Epithelial cell of prostate (primary cell): ENCODE measurements around the gene EIF1B.
"Not testable (repeated sequence)": the region's sequence is repeated elsewhere in the genome, so short reads cannot be mapped to it uniquely, and the experiment has no call there.

ENCODE experiments used
- DNase-seq: peaks from one replicate; pipeline ENCODE4 v3.0.0-alpha.2; 2011; ENCODE audit warnings: low read depth, low spot score
- H3K27ac ChIP-seq: fragments of 450-650 bp; 2 replicates; pipeline ENCODE4 v1.5.1; 2017; ENCODE audit warnings: mild to moderate bottlenecking

The EIF1B gene

DNA sequence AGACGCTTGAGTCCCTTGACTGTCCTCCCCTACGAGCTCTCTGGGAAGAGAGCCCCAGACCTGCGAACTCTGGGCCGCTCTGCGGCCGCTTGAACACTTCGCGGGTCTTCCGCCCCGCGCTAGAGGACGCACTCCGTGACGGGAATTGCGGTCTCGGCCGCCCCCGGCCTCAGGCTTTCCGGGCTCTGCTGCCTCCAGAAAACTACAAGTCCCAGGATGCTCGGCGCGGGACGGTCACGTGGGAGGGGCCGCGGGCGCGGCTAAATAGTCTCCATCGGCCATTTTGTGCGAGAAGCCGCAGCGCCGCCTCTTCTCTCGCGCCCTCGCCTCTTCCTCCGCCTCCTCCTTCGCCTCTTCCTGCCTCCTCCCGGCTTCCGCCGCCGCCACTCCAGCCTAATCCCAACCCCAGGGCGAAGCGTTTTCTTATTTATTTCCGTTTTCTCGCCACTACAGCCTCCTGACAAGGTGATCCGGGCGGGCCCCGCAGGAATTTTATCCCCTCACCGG, at the start of gene EIF1B:
Gene EIF1B (plus strand): TSS at position 290 of the 507 bp plus-strand sequence. CDS start 235 bp downstream, outside the sequence.
- peak within 1 kb of the TSS; percentile 75 for H3K27ac ChIP-seq
- peak; percentile 84 for DNase-seq

- H3K27ac ChIP-seq: no peak overlapping the region
- DNase-seq: no peak
Observed at GRCh38 chr3:40262331-40262730, 47.2 kb upstream of the EIF1B start.

GRCh38 chr3:40264451-40264850, 45.1 kb upstream of the EIF1B start:
- no peak for DNase-seq
- H3K27ac ChIP-seq: no peak overlapping the region

GRCh38 chr3:40265181-40265580, 44.3 kb upstream of the EIF1B start:
- no peak overlapping the region for H3K27ac ChIP-seq
- DNase-seq: no peak

DNA sequence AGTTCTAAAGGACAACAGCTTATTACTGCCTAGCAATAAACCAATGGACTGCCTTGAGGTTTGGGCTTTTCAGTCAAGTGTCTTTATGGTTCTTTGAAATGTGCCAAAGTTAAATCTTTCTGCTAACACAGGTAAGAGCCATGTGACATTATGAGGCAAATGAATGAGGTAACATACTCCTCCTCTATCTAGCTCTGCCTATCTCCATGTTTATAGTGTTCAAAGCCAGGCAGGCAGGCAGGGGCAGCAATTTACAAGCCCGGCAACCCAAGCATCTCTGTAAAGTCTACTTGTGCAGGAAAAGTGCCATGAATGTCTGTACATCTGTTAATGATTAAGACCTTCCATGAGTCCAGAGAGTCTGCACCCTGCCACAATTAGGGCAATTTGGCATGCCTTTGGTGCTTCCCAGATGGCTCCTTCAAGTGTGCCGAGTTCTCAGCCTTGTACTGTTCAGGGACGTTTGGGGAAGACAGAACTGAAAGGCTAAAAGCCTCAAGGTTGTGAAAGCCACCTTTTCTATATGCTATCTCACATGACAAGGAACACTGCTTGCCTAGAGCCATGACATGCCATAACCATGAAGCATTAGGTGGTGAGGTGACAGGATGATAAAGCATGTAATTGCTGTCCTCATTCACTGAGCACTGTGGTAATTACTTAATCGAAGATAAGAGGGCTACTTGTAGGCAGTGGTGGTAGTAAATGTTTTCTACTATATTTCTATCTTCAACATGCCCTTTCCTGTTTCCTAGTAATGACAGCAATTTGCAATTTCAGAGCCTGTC, 41.4 kb upstream of the EIF1B start:
- DNase-seq: no peak
- no peak overlapping the region for H3K27ac ChIP-seq

DNA sequence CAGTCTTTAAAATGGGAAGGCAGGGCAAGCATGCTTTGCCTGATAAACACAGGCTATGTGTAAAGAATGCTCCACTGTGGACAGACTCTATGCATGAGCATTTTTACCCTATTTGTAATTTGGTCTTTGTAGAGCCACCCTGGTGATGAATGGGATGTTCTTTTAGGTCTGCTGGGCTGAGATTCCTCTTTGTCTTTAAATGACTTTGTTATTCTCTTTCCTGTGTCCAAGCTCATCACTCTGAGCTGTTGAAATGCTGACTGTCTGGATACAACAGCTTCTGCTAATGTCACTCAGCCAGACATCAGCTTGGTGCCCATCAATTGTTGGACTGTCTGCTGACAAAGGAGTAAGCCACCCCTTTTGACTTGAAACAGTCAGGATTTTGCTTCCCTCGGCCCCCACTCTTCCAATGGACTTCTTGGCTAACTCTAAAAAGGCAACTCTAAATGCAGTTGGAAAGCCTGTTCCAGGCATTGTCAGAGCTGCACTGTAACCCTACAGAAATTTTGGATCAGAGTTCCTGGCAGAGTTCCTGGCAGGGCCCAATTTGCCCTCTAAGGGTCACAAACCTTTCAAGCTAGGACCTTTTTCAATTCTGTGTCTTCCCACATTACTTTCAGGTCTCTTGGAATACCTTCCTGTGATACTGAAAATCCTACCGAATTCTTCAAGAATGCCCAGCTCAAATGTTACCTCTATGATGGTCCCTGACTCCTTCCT, 40.5 kb upstream of the EIF1B start:
- no peak overlapping the region for H3K27ac ChIP-seq
- no peak for DNase-seq

- no peak overlapping the region for H3K27ac ChIP-seq
- DNase-seq: no peak
Observed at GRCh38 chr3:40278791-40279190, 30.7 kb upstream of the EIF1B start.

GRCh38 chr3:40281995-40282394, 27.5 kb upstream of the EIF1B start:
- no peak overlapping the region for H3K27ac ChIP-seq
- DNase-seq: no peak

DNA sequence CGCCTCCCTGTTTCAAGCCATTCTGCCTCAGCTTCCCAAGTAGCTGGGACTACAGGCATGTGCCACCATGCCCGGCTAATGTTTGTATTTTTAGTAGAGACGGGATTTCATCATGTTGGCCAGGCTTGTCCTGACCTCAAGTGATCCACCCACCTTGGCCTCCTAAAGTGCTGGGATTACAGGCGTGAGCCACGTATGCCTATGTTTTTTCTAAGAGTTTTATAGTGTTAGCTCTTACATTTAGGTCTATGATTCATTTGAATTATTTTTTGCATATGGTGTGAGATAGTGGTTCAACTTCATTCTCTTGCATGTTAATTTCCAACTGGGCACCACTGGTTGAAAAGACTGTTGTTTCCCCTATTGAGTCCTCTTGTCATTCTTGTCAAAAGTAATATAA, 26.4 kb upstream of the EIF1B start:
- H3K27ac ChIP-seq, DNase-seq: not testable (repeated sequence)

DNA sequence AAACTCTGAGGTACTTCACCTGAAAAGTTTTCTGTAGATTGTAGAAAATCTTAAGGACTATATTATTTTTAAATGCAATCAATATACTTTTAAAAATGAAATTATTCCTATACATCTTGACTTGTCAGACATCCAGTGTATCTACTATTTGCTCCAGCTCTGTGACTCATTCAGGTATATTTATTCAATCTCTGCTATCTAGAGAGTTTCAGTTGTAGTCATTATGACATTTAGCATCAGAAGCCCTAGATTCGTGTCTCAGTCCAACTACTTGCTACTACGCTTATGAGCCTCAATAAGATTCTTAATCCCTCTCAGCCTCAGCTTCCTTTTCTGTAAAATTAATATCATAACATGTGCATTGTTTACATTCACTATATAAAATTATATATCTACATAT, 22.3 kb upstream of the EIF1B start:
- no peak overlapping the region for H3K27ac ChIP-seq
- DNase-seq: no peak

GRCh38 chr3:40290396-40290795, 19.1 kb upstream of the EIF1B start:
- H3K27ac ChIP-seq: no peak overlapping the region
- DNase-seq: no peak

DNA sequence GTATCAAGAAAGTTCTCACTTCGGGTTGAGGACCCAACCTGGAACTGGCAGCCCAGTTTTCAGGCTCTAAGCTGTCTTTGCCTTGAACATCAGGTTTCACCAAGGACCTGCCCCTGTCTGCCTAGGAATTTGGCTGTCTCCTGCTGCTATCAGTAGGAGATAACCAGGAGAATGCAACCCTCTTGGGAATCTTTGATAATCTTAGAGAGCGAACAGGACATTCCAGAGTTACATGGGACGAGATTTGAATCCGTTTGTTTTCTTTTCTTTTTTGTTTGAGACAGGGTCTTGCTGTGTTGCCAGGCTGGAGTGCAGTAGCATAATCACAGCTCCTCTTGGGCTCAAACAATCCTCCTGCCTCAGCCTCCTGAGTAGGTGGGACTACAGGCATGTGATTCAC, 18.0 kb upstream of the EIF1B start:
- H3K27ac ChIP-seq: no peak overlapping the region
- no peak for DNase-seq

GRCh38 chr3:40292637-40293349, 16.7 kb upstream of the EIF1B start:
- no peak overlapping the region for H3K27ac ChIP-seq
- DNase-seq: no peak

- DNase-seq: no peak
- no peak overlapping the region for H3K27ac ChIP-seq
Observed at GRCh38 chr3:40294434-40294833, 15.1 kb upstream of the EIF1B start.

DNA sequence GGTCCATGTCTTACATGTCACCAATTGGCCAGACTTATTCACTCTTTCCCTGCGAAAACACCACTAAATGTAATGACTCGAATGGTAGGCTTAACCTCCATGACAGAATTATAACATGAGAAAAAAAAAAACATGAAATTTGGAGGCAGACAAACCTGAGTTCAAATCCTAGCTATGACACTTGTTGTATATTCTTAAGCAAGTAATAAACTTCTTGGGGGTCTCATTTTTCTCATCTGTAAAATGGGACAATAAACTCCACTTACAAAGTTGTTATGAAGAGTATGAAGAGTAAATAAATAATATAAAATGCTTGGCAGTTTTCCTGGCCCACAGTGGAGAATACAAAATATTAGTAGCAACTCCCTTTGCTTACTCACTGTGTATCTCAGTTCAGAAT, 11.4 kb upstream of the EIF1B start:
- no peak overlapping the region for H3K27ac ChIP-seq
- no peak for DNase-seq

DNA sequence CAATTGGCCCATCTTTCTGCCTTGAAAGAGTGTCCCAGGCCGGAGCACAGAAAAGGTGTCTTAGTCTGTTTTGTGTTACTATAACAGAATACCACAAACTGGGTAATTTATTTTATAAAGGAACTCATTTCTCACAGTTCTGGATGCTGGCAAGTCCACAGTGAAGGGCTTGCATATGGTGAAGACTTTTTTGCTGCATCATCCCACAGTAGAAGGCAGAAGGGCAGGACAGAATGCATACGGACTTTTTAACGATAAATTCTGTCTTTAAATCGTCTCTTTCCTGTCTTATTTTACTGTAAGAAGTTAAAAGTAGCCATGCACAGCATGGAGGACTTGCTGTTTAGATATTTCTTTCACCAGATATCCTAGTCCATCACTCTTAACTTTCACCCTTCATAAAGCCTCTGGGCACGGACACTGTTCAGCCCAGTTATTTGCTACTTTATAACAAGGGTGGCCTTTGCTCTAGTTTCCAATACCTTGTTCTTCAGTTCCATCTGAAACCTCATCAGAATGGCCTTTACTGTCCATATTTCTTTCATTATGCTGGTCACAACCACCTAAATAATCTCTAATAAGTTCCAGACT, 10.3 kb upstream of the EIF1B start:
- DNase-seq: no peak
- no peak overlapping the region for H3K27ac ChIP-seq

DNA sequence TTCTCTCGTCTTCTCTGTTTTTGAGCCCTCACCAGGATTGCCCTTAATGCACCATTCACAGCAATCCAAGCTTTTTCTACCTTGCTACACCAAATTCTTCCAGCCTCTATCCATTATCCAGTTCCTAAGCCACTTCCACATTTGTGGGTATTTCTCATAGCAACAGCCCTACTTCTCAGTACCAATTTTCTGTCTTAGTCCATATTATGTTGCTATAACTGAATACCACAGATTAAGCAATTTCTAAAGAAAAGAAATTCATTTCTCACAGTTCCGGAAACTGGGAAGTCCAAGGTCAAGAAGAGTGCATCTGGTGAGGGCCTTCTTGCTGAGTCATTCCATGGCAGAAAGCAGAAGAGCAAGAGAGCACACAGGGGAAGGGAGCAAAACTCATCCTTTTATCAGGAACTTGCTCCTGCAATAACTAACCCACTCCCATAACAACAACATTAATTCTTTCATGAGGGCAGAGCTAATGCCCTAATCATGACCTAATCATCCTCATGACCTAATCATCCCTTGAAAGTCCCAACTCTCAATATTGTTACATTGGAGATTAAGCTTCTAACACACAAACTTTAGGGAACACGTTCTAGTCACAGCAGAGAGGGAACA, 9.7 kb upstream of the EIF1B start:
- no peak for DNase-seq
- H3K27ac ChIP-seq: no peak overlapping the region

DNA sequence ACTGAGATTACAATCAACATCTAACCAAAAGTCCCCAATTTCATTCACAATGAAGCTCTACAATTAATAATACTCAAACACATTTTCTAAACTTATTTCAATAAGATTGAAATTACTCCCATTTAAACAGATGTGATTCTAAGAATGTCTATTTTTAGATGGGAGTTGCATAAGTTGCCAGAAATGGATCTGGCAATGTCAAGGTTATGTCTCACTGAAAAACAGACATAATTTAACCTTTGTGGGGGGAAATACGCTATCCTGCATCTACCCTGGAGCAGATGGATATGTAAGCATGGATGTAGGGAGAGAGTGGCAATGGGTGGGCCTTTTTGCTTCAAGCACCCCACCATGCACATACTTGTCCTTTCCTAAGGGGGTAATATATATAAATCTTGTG, 6.7 kb upstream of the EIF1B start:
- DNase-seq: no peak
- no peak overlapping the region for H3K27ac ChIP-seq

DNA sequence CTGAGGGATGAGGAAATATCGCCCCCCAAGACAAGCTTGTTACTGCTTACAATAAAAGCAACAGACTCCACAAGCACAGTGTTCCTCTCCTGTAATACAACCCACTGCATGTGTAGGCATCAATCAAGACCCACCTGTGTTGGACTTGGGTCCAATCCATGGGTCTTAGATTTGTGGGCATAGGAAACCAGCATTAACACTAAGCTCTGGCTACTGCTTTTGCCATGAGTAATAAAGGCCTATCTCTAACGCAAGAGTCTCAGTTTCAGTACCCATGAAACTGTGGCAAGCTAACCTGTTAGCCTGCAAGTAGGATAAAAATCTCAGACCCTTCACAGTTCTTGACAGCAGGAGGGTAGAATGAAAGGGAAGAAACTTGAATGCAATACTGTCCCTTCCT, 5.2 kb upstream of the EIF1B start:
- H3K27ac ChIP-seq: no peak overlapping the region
- DNase-seq: no peak

DNA sequence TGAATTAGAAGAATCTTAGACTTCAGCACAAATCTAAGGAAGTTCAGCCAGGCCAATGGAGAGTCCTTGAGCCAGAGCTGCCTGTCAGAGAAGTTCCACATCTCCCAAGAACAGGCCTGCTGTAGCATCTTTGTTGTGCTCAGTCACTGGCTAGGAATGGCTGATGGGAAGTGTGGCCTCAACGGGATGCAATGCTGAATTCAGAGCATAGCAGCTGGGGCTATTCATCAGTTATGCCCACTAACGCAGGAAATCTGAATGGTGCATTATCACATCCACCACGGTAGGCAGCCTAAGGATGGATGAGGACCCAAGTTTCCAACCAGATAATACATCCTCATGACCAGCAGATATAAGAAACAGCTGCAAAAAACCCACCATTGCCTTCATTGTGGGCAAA, 3.2 kb upstream of the EIF1B start:
- DNase-seq: no peak
- no peak overlapping the region for H3K27ac ChIP-seq
